Stimulated activated CD8-positive, alpha-beta memory T cell treated with anti-CD3 and anti-CD28 coated beads, Interleukin-12 subunit alpha, Interleukin-12 subunit beta, amount 100 ng/mL, for 24 hours (primary cell): ENCODE data around the gene SCN8A.
"Not testable (repeated sequence)": the region's sequence is repeated elsewhere in the genome, so short reads cannot be mapped to it uniquely, and the experiment has no call there.

Experiments used
- DNase-seq: peaks from one replicate; pipeline ENCODE4 v3.0.0-alpha.2; 2020; ENCODE audit errors: extremely low read depth

Gene SCN8A

DNA sequence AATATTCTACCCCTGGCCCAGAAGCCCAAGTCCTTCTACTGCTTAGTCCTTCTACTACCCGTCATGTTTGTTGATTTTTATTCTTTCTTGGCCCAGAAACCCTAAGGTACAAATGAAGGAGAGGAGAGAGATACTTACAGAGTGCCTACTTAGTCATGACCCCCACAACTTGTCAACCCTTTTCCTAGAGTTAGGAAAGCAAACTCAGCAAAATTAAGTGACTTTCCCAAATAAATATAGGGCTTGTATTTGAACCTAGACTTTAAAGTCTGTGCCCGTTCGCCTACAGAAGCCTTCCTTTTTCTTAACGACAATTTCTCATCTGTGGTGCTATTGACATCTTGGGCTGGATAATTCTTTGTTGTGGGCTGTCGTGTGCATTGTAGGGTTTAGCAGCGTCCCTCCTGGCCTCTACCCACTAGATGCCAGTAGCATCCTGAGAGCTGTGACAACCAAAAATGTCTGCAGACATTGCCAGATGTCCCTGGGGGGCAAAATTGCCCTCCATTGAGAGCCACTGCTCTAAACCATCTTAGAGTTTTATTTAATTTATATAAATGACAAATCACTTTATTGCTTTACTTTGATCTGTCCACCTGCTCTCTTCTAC lies 175.1 kb downstream of the SCN8A start:
- DNase-seq: no peak

DNA sequence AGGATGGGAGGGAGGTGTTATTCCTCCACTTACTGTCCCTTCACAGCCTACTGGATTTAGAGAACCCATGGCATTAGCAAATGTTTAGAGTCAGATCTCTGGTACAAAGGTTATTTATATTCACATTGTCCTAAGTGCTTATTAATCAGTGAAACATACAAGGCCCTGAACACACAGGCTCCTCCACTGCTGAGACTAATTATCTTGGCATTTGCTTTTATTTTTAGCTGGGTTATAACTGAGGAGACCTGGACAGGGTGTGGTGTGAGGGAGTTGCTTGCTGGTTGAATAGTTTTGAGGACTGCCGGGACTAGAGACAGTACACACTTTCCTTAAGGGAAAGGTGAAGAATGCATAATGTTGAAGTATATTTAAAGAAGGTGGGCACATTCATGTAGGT lies 180.0 kb downstream of the SCN8A start:
- DNase-seq: no peak

DNA sequence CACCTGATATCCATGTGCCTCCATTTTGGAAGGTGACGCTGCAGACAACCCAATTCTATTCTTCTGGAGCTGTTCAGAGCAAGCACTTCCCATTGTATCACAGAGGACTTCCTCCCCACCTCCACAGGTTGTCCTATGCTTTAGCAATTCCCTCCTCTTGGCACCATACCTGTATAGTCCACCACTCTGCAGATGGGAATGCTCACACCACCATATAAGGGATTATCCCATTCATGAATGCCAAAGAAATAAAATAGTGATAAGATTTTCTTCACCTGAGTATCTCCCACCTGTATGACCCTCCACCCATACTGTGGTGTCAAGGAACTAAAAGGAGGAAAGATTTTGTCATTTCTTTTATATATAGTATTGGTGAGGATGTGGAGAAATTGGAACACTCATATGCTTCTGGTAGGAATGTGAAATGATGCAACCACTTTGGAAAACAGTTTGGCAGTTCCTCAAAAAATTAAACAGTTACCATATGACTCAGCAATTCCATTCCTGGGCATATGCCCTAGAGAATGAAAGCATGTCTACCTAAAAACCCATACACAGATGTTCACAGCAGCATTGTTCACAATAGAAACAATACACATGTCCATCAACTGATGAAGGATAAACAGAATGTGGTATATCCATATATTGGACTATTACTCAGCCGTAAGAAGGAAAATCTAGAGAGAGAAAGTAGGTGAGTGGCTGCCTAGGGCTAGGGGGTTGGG lies 182.3 kb downstream of the SCN8A start:
- no peak for DNase-seq

DNA sequence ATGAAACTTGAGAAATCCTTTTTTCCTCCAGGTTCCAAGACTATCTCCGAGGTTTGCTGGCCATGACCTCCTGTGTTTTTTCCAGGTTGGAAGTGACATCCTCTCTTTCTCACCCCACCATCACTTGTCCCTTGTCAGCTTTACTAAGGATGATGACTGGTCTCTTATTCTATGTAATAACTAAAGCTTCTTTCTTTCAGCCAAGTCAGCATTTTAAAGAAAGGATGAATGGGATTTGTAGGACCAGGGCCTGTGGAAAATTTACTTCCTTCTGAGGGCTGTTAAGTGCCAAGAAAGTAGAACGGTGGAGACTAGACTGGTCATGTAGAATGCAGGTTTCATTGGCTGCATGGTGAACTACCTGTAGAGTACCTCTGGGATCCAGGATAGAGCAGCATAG lies 183.9 kb downstream of the SCN8A start:
- no peak for DNase-seq

DNA sequence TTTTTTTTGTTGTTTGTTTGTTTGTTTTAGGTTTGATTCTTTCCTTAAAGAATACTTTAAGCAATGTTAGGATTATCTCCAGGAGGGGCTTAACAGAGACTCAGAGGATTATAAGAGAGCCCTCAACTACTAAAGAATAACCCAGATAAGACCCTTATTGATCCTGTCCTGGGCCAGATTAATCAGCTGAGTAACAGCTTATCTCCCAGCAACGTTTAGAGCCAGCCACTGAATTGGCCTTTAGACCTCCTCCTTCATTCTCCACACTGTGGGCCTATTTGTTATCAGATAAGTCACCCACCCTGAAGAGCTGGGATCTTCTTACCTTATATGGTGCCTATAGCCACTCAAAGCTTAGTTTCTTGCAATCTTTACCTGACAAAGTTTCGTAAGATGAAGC lies 186.4 kb downstream of the SCN8A start:
- DNase-seq: no peak

DNA sequence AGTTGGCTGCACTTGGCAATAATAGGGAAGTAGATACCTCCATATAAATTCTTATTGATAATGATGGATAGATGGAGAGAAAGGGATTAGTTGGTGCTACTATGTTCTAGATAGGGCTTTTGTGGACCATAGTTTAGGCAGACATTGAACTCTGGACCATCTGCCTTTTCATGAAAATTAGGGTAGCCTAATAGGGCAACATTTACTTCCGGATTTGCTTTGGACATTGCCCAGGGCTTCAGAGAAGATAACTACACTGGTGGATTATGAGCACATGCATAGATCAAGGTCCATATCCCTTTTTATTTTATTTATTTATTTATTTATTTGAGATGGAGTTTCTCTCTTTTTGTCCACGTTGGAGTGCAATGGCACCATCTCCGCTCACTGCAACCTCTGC lies 186.9 kb downstream of the SCN8A start:
- no peak for DNase-seq

DNA sequence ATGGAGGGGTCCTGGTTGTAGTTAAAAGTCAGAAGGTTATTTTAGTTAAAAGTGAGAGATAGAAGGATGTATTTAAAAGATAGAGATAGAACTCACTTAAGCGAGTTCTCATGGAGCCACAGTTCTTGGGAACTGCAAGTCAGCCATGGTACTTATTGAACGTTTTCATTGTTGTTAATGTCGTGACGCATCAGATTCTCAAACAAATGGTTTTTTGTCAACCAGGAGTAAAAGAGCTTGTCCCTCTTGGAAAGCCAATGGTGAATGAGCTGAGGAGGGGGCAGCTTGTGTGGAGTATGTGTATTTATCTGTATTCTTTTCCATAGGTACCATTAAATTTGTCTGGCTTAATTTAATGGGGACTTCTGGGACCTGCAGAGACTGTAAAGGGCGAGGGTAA lies 188.8 kb downstream of the SCN8A start:
- DNase-seq: no peak

DNA sequence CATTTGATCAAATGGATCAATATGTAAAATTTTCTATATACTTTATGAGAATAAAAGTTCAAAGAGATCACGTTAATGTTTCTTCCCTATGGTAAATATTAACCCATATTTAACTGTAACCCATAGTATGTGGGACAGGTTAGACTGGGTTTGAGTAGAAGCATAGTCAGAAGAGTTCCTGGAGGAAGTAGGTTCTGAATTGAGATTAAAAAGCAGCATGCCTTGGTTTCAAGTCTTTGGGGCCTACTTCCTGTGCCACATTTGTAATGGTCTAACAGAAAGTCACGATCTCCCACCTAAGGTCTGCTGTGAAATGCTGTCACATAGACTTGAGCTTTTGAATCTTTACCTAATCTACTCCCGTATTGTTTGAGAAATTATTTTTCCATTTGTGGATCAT lies 193.7 kb downstream of the SCN8A start:
- DNase-seq: no peak

DNA sequence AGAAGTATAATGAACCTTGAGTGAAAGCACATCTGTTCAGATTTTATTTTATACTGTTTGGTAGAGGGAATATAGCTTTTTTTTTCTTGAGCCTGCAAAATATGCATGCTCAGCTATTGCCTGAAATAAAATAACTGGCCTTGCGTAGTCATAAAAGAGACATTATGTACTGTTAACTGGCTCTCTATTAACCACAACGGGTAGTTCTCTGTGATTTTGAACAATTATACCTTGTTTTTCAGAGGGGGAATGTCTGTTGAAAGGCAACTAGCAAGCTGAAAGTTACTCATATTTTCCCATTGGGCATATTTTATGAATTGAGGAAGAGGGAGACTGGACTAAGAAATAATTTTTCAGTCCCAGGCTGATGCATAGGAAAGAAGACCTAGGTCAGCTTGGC lies 194.9 kb downstream of the SCN8A start:
- DNase-seq: no peak

DNA sequence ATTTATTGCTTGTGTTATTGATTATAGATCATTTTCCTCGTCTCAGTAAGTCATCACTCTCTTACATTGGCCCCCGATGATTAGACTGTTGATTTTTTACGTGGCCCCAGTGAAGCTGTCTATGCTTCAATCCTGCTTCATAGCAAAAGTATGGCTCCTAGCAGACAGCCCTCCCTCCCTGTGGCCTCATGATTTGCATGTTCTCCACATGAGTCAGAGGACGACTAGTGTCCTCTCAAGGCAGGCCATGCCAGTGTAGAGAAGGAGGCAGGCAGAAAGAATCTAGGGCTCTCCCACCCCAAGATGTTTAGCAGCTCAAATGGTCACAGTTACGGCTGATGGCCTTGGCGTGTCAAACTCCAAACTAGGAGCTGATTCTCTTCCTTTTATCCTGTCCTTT lies 197.8 kb downstream of the SCN8A start:
- DNase-seq: no peak

DNA sequence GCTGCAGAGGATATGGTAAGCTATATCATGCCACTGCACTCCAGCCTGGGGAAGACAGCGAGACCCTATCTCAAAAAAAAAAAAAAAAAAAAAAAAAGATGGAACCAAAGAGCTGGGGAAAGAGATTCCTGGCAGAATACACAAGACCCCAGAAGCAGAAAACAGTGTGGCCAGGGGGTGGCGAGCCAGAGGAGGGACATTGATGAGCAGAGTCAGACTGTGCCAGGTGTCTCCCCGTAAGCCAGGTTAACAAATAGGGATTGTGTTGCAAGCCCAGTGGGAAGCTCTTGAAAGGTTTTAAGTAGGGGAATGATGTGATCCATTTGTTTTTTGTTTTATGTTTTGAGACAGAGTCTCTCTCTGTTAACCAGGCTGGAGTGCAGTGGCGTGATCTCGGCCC lies 201.4 kb downstream of the SCN8A start:
- DNase-seq: no peak

DNA sequence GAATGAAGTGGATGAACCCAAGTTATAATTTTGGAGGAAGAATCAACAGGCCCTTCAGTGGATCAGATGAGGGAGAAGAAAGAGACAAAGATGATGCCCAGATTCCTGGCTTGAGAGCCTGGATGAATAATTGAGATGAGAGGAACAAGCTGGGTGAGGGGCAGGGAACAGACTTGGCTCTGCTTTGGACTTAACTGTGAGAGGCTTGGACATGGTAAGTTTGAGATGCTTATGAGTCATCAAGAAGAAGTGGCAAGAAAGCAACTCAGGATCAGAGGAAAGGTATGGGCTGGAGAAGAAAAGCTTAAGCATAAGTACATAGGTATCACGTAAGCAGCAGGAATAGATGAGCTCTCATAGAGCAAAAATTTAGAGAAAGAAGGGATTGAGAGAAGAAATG lies 202.2 kb downstream of the SCN8A start:
- no peak for DNase-seq

DNA sequence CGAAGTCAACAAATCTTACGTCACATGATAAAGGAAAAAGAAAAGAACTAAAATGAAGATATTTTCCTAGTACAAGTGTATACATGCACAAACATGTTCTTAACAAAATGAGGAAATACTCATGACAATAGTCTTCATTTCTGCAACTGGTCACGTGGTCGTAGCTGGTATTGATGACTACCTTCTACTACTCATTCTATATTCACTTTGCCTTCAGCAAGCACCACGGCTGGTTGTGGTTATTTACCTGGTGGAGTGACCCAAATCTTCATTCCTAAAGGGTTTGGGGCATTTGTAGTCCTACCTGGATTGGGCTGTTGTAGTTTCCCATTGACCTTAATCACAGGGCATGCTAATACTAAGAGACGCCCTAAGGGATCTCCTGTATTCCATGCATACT lies 206.3 kb downstream of the SCN8A start:
- no peak for DNase-seq

DNA sequence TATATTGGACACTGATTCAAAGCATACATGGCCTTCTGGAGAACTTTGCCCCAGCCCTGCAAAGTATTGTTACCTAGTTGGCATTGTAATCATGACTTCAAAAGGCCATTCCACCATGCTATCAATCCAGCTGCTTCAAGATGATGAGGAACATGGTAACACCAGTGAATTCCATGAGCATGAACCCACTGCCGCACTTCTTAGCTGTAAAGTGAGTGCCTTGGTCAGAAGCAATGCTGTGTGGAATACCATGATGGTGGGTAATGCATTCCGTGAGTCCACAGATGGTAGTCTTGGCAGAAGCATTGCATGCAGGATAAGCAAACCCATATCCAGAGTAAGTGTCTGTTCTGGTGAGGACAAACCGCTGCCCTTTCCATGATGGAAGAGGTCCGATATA lies 207.0 kb downstream of the SCN8A start:
- DNase-seq: not testable (repeated sequence)

DNA sequence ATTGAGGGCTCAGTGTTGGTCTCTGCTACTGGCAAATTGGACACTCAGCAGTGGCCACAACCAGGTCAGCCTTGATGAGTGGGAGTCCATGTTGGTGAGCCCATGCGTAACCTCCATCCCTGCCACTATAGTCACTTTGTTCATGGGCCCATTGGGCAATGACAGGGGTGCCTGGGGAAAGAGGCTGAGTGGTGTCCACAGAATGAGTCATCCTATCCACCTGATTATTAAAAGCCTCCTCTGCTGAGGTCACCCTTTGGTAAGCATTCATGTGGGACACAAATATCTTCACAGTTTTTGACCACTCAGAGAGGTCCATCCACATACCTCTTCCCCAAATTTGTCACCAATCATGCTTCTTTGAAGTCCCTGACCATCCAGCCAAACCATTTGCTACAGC lies 207.5 kb downstream of the SCN8A start:
- no peak for DNase-seq

DNA sequence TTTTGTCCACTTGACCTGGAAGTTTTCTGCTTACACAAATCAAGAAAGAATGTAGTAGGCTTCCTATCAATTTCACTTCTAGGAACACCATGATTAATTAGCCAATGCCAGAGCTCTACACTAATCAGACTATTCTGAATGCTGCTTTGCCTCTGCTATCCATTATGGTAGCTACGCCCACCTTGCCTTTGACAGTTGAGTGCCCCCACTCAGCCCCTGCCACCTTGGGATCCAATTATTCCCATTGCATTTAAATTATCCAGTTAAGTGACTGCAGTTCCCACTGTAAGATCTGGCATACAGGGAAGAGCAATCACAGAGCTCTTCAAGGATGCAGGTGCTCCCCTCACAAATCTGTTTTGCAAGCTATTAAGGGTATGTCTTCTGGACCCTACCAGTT lies 210.0 kb downstream of the SCN8A start:
- no peak for DNase-seq

DNA sequence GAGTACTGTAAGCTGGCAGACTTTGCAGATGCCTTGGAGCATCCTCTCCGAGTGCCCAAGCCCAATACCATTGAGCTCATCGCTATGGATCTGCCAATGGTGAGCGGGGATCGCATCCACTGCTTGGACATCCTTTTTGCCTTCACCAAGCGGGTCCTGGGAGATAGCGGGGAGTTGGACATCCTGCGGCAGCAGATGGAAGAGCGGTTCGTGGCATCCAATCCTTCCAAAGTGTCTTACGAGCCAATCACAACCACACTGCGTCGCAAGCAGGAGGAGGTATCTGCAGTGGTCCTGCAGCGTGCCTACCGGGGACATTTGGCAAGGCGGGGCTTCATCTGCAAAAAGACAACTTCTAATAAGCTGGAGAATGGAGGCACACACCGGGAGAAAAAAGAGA lies 215.9 kb downstream of the SCN8A start:
- no peak for DNase-seq

DNA sequence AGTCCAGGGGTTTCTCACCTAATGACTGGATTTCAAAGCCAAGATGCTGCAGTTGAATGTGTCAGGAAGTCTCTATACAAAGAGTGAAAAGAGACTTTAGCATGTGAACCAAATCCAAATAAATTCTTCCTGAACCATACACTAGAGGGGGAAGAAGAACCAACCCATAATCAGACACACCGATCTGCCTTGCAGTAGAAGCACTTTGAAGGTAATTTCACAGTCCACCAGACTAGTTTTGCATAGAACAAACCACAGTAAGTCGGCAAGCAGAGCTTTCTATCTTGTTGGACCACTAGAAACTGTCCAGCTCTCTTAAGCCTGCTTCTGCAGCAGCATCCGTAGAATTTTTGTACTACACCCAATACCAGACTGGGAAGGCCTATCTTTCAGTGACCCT lies 218.2 kb downstream of the SCN8A start:
- DNase-seq: no peak

DNA sequence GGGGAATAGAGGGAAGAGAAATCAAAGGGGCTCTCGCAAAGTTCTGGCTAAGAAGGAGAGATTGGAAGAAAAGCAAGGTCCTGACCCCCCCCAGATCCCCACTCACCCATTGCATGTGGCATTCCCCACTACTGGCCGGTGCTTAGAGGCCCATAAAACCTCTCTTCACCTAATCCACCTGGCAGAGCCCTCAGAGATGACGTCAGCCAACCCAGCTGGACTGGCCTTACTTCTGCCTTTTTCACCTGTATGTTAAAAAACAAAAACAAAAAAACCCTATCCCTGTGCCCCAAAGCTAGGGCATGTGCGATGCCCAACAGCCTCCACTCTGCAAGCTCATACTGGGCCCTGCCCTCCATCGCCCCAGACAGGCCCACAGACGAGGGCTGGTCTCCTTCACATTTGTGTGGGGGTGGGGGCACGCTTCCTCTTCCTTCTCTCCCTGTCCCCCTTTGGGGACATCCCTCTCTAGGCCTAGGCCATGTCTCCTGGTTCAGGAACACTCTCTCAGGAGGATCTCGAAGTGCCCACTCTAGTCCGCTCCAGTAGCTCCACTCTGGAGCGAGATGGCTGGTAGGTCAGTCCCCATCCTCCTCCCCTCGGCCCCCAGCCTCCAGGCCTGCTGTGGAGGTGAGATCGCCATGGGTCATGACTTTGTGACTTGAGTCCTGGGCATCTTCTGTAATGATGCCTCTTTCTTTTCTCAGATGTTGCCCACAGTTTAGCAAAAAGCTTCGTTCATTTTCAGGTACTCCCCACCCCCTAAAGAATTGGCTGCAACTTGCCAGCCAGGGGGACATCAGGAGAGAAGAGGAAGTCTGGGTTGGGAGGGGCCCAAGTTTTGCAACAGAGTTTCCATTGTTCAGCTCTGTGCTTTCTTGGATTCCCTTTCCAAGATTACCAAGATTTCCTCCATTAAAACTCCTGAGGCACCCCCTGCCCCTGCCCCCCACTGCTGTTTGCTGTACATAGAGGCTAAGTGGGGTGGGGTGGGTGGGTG lies 220.5 kb downstream of the SCN8A start:
- no peak for DNase-seq

DNA sequence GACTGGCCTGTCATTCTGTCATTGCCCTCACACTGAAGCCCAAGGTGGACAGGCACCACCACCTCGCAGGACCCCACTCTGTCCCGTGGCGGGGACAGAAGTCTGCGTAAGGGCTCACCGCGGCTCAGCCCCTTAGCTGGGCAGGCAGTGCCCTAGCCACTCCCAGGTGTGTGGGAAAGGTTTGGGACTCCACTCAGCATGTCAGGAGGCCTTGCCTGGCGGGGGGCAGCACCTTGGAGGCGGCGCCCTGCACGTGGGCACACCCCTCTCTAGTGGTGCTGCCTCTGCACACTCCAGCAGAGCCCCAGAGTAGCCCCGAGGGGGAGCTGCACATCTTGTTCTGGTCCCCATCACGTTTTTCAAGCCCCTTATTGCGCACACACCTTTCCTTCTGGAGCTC lies 221.8 kb downstream of the SCN8A start:
- DNase-seq: no peak

DNA sequence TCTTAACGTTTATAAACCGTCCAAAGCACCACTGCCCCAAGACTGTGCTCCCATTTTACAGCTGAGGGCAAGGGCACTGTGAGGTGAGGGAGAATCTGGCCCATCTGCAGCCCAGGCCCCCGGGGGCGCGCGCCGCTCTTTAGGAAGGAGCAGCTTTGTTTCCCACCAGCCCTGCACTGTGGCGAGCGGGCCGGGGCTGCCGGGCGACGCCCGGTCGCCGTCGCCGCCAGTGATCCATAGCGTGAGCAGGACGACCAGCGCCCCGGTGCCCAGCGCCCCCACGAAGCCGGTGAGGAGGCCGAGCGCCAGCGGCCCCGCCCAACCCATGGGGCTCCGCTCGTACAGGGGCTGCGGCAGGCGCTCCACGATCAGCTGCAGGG lies 222.9 kb downstream of the SCN8A start:
- no peak for DNase-seq

DNA sequence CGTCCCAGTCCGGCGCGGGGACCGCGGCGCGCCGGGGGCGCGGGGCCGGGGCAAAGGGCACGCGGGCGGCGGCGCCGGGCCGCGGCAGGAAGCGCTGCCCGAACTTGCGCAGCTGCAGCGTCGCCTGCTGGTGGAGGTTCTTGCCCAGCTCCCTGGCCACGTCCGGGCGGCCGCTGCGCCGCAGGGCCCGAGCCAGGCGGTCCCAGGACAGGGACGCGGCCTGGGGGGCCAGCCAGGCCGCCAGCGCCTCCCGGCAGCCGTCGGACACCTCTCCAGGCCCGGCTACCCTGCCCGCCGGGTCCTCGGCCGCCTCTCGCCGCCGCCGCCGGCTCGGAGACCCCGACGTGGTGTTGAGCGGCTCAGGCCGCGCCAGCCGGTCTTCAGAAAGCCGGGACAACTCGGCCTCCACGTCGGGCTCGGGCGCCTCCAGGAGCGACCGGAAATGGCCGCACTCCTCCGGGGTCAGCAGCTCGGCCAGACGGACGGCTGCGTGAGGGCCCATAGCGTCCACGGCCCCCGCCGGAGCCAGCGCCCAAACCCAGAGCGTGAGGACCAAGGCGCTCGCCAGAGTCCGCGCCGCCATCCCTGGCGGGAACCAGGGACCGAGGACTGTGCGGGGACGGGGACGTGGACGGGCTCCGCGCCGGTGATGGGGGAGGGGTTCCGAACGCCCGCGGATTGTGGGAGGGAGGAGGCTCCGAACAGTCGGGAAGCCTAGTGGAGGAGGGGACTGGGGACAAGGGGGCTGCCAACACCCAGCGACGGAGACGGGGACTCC lies 223.5 kb downstream of the SCN8A start:
- no peak for DNase-seq
